ENCODE measurements around the gene ANKIB1. TPM values are rescaled to one million over a fixed set of nuclear protein-coding genes. Genes with fewer than 3 reads are reported as not detected.

Gene ANKIB1
- total RNA-seq, 1 donor from 2014 or later: 34.6 TPM

- DNase-seq (ENCODE audit: low read depth): no peak
These were observed 20.9 kb downstream of the ANKIB1 start for GRCh38 chr7:92266415-92267241.

DNA sequence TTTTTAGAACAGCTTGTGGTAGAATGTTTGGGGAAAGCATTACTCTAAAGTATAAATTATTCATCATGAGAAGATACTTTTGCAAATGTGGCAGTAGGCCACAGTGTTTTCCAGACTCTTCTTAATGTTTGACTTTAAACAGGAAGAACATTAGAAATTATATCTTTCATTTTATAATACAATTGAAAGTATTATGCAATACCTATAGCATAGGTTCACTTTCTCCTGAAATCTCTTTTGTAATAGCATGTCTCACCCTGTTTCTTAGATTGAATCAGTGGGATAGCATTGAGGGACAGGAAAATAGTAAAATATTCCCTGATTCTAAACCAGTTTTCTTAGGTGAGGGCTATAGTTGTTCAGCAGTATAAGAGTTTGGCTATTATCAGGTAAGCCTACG lies 23.1 kb downstream of the ANKIB1 start:
- no peak for DNase-seq (ENCODE audit: low read depth)

DNA sequence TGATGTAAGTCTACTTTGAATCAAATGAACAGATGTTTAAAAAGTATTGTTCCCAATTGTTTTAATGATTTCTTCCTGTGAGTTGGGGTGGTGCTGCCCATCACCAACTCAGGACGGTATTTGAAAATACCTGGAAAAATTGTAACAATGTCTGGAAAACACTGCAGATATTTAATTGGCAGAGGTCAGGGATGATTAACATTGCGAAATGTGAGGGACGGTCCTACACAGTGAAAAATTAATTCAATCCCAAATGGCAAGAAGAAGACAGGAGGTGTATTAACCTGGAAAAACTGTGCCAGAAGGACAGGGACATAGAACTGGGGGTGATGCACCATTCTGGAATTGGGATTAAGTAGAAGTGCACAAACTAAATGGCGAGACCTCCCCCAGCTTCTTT lies 29.6 kb downstream of the ANKIB1 start:
- DNase-seq (ENCODE audit: low read depth): no peak

- DNase-seq (ENCODE audit: low read depth): no peak
These were observed 30.7 kb downstream of the ANKIB1 start for GRCh38 chr7:92276460-92276864.

GRCh38 chr7:92279396-92280031 lies 33.7 kb downstream of the ANKIB1 start:
- DNase-seq (ENCODE audit: low read depth): peak; percentile 74

DNA sequence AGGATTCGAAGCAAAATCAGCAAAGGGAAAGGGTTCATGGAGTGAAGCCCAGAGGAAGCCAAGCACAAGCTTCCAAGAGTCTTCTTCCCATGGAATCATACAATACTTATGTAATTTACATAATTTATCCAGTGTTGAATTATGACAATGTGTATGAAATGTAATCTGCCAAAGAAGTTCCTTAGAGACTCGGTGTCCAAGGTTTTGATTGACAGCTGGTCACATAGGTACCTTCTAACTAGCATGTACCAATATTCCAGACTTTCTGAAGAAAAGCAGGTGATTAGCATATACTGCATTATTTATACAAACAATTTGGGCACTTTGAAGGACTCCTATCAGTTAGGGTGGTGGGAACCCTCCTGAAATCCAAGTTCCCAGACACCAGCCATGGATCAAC lies 35.3 kb downstream of the ANKIB1 start:
- no peak for DNase-seq (ENCODE audit: low read depth)

- no peak for DNase-seq (ENCODE audit: low read depth)
These were observed 36.5 kb downstream of the ANKIB1 start for GRCh38 chr7:92282221-92282814.

GRCh38 chr7:92282930-92283329 lies 37.2 kb downstream of the ANKIB1 start:
- no peak for DNase-seq (ENCODE audit: low read depth)

GRCh38 chr7:92289321-92289720 lies 43.5 kb downstream of the ANKIB1 start:
- DNase-seq (ENCODE audit: low read depth): no peak

- DNase-seq (ENCODE audit: low read depth): no peak
These were observed 47.2 kb downstream of the ANKIB1 start for GRCh38 chr7:92292981-92293380.

DNA sequence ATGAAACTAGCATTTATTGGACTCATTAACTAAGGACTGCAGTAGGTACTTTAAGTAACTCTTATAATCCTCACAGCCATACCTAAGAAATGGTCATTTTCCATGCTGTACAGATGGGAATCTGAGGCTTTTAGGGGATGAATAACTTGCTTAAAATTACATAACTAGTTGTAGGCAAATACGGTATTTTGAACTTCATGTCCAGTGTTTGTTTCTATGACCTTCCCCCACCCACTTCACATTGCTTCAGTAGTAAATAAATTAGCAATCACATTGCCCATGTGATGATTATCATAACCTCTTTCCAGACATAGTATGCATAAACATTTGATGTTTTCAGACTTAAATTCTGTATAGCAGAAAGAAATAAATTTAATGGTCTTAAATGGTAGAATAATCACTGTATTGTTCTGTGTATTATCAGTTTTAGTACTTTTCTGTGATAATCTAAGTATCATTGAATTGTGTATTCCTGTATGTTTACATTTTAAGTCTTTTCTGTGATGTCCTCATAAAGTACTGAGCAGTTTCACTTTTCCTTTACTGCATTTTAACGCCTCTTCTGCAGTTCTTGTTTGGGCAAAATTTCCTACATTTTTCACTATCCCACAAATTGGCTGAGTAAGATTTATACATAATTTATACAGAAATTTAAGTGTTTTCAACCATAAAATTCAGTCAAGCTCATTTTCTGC lies 48.3 kb downstream of the ANKIB1 start:
- no peak for DNase-seq (ENCODE audit: low read depth)

DNA sequence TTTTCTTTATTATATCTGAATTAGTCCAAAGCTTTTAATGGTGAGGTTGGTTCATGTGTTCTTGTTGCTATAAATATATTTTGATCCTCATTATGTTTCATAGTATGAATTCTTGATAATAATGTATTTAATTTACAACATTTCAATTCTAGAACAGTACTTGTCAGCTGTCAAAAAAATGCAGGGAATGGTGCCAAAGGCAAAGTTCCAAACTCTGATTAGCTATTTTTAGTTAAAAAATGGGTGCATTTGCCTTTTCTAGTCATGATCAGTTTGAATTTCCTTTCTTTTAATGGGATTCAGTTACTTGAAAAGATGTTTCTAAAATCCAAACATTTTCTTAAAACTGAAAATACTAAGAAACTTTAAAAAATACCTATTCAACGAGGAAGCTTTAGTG lies 49.6 kb downstream of the ANKIB1 start:
- DNase-seq (ENCODE audit: low read depth): peak; percentile 60

DNA sequence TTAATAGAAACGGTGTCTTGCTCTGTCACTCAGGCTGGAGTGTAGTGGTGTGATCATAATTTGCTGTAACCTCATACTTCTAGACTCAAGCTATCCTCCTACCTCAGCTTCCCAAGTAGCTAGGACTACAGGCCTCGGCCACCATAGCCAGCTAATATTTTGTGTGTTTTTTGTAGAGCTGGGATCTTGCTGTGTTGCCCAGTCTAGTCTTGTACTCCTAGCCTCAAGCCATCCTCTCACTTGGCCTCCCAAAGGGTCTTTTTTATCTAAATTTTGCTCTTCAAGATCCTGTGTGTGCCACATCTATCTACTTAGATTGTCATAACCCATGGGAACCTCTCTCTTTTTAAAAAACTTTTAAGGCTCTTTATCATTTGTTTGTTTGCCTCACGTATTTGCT lies 50.5 kb downstream of the ANKIB1 start:
- DNase-seq (ENCODE audit: low read depth): no peak

DNA sequence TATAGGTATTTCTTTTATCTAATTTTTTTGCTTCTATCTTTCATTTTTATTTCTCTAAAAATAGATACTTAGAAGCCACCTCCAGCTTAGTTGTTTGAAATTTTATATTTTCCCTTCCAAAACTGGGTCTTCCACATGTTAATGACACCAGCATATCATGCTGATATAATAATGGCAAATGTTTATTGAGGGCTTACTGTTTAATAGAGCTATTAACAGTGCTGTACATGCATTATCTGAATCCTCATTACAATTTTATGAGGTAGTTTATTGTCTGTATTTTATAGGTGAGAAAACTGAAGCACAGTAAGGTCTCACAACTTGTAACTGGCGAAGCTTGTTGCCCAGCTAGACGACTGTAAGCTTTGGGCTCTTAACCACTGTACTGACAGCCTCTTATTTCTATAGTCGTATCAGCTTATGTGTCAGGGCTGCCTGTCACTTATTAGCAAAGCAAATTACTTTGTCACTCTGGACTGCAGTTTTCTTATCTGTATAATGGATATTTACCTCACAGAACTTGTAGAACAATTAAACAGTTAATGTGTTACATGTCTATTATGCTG lies 51.2 kb downstream of the ANKIB1 start:
- no peak for DNase-seq (ENCODE audit: low read depth)

GRCh38 chr7:92297736-92298135 lies 52.0 kb downstream of the ANKIB1 start:
- no peak for DNase-seq (ENCODE audit: low read depth)

DNA sequence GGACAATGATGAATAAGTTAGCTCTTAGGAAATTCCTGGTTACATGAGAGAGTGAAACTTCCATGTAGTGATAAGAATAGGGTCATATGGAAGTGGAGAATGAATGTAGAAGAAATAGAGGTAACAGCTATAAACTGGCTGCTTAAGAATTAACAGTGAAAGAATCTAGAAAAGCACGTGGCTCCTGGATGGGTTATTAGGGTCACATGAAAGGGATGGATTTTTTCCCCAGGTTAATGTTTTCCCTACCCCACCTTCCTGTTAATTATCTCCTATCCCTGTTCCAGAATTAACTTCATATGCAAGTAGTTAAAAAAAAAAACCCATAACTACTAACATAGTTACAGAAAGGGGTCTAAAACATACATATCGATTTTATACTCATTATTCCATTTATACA lies 58.0 kb downstream of the ANKIB1 start:
- DNase-seq (ENCODE audit: low read depth): no peak

DNA sequence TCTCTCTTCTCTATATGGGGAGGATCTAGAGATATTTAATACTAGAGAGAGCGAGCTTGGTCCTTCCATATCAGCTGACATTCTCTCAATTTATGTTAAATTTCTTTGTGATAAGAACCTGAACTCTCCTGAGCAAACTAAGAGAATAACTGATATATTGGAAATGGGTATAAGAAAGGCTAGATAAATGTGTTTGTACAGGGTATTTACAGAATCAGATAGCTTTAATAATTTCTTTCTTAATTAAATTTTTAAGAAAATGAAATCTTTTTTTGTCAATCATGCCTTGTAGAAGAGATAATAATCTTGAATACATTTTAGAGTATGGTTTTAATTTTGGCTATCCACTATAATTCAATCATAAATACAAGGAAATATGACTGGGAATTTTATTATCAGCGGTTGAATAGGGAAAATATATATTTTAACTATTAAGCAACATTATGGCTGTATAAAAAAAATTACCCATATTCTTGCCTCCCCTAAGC lies 58.7 kb downstream of the ANKIB1 start:
- DNase-seq (ENCODE audit: low read depth): no peak

- DNase-seq (ENCODE audit: low read depth): peak; percentile 6
These were observed 60.4 kb downstream of the ANKIB1 start for GRCh38 chr7:92306153-92306552.

DNA sequence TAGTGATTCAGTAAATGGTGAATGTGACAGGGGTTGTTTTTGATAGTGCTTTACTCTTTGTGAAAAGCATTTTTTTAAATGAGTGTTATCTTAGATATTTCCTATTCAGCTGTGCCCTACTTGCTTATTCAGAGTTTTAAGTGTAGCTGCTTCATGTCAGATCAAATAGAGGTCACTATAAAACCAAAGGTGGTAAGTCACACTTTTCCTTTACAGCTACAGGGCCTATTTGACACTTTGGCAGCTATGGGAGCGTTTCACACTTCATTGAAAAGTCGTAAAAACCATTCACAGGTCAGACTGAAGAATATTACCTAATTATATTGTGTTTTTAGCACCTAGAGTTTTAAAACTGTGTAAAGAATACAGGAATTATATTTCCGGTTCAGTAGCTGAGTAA lies 67.3 kb downstream of the ANKIB1 start:
- no peak for DNase-seq (ENCODE audit: low read depth)

DNA sequence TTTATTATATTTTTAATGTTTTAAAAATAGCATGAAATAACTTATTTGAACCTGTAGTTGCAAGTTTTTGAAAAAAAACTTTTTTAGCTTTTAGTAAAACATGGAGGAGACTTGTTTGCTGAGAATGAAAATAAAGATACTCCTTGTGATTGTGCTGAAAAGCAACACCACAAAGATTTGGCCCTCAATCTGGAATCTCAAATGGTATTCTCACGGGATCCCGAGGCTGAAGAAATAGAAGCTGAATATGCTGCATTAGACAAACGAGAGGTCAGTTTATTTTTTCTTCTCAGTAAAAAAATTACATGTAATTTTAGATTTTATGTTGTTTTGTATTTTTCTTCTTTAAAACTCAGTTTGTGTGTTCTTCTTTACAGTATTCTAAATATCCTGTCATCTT lies 73.5 kb downstream of the ANKIB1 start:
- no peak for DNase-seq (ENCODE audit: low read depth)

GRCh38 chr7:92325173-92325572 lies 79.4 kb downstream of the ANKIB1 start:
- no peak for DNase-seq (ENCODE audit: low read depth)

All from myocyte (in vitro differentiated cells).